Activated B cell treated with CpG ODN at 0.5 μM for 24 hours (primary cell): ENCODE measurements around the gene HSH2D. TPM values are rescaled to one million over a fixed set of nuclear protein-coding genes. Genes with fewer than 3 reads are reported as not detected.

Experiments
- ATAC-seq: fragments of 200-7000 bp; cut with Tn5 transposase; one replicate; pipeline ENCODE4 v1.10.0; 2021; ENCODE audit warnings: low read depth, mild to moderate bottlenecking, moderate library complexity
- CTCF ChIA-PET: fragments of 350-600 bp; sonication (Branson Sonifier 250); formaldehyde crosslinking; loops from one replicate; lab custom pipeline; 2021; ENCODE audit warnings: antibody characterized with exemption; lab: Charles Lee
- POLR2A ChIA-PET: fragments of 350-600 bp; sonication (Branson Sonifier 250); formaldehyde crosslinking; loops from one replicate; lab custom pipeline; 2021; ENCODE audit warnings: antibody characterized with exemption; lab: Charles Lee
- DNase-seq: peaks from one replicate; pipeline ENCODE4 v3.0.0; 2022
- H3K27ac Mint-ChIP-seq: one replicate; pipeline ENCODE4 v1.8.0; 2020; ENCODE audit warnings: mixed read lengths
- H3K27me3 Mint-ChIP-seq: one replicate; pipeline ENCODE4 v1.8.0; 2021; ENCODE audit warnings: mixed read lengths
- H3K36me3 Mint-ChIP-seq: one replicate; pipeline ENCODE4 v1.8.0; 2021; ENCODE audit warnings: low read depth, mixed read lengths
- H3K4me1 Mint-ChIP-seq: one replicate; pipeline ENCODE4 v1.8.0; 2021; ENCODE audit warnings: mixed read lengths
- H3K4me3 Mint-ChIP-seq: one replicate; pipeline ENCODE4 v1.8.0; 2020; ENCODE audit warnings: mild to moderate bottlenecking, mixed read lengths
- H3K9me3 Mint-ChIP-seq: one replicate; pipeline ENCODE4 v1.8.0; 2020; ENCODE audit warnings: mixed read lengths
- intact Hi-C: fragments of 100-400 bp; cut with micrococcal nuclease; formaldehyde crosslinking; loops from one replicate; pipeline ENCODE4 v1.15.1; 2024
- total RNA-seq: library from RNA; stranded (reverse); gene quantifications from 2 replicates; pipeline ENCODE4 v1.2.3, GENCODE V29; 2022
- TF ChIP-seq, protein P1 (sequence below): fragments of 200-600 bp; IDR thresholded peaks from one replicate; pipeline ENCODE4 v1.8.0; 2022; ENCODE audit warnings: antibody characterized with exemption, mild to moderate bottlenecking

Gene HSH2D, protein sequence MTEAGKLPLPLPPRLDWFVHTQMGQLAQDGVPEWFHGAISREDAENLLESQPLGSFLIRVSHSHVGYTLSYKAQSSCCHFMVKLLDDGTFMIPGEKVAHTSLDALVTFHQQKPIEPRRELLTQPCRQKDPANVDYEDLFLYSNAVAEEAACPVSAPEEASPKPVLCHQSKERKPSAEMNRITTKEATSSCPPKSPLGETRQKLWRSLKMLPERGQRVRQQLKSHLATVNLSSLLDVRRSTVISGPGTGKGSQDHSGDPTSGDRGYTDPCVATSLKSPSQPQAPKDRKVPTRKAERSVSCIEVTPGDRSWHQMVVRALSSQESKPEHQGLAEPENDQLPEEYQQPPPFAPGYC
- 172 and 191 TPM in 2 replicates for total RNA-seq

DNA sequence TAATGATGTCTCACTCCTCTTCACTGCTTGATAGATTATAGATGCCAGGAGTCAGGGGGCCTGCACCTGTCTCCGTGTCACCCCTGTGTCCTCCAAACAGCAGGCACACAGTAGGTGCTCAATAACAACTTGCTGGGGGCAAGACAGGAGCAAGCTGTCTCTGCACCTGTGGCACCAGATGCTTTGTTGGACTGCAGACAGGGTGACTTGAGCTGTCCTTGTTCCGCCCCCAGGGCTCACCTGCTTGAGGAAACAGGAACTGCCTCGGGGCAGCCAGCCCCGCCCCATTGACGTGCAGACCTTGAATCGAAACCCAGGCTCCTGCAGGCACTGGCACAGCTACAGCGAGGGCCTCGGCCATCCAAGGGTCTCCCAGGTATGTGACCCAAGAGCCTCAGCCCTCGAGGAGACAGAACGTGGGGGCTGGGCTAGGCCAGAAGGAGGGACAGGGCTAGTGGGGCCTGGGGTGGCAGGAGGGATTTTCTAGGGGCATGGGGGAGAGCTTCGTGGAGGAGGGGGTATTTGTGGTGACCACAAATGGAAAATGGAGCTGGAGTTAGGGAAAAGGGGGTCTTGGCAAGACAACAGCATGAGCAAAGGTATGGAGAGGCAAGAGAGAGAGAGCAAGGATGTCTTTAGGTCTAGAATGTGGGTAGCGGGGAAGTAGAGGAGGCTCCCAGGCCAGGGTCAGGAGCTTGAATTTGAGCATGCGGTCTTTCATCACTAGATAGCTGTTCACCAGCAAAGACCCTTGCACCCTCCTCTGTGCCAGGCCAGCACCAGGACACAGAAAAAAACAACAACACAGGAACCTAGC lies at the start of gene HSH2D:
Gene HSH2D (plus strand): TSS at position 287 of the 817 bp plus-strand sequence. CDS start 5,066 bp downstream, outside the sequence.
- intact Hi-C loops: loop anchor here (1.0 to 5.0 kb wide), 6 partner anchors 25 to 444 kb away; partner anchors contain the start of gene RAB8A
- TF ChIP-seq, protein P1, sequence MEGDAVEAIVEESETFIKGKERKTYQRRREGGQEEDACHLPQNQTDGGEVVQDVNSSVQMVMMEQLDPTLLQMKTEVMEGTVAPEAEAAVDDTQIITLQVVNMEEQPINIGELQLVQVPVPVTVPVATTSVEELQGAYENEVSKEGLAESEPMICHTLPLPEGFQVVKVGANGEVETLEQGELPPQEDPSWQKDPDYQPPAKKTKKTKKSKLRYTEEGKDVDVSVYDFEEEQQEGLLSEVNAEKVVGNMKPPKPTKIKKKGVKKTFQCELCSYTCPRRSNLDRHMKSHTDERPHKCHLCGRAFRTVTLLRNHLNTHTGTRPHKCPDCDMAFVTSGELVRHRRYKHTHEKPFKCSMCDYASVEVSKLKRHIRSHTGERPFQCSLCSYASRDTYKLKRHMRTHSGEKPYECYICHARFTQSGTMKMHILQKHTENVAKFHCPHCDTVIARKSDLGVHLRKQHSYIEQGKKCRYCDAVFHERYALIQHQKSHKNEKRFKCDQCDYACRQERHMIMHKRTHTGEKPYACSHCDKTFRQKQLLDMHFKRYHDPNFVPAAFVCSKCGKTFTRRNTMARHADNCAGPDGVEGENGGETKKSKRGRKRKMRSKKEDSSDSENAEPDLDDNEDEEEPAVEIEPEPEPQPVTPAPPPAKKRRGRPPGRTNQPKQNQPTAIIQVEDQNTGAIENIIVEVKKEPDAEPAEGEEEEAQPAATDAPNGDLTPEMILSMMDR: no peak
- H3K36me3 Mint-ChIP-seq: peaks cover 25% of the 10 kb centered on the region
- H3K4me1 Mint-ChIP-seq: peaks cover 94% of the 10 kb centered on the region
- H3K9me3 Mint-ChIP-seq: no peaks in the 10 kb centered on the region
- CTCF ChIA-PET: interaction anchor here (0.9 to 1.9 kb wide), 9 partner anchors 24 to 102 kb away, joined by 3 to 13 read pairs (median 4); partner anchors contain the start of gene FAM32A
- POLR2A ChIA-PET: interaction anchor here (0.5 to 15.4 kb wide), 40 partner anchors 9 to 1764 kb away, joined by 3 to 338 read pairs (median 6); partner anchors contain the start of genes AP1M1, FAM32A, RAB8A and TPM4
- H3K27ac Mint-ChIP-seq: peak within 1 kb of the TSS; percentile 99
- peak; percentile 82 for DNase-seq
- H3K4me3 Mint-ChIP-seq: peak within 1 kb of the TSS; percentile 97
- H3K27me3 Mint-ChIP-seq: no peaks in the 10 kb centered on the region
- peak; percentile 71 for ATAC-seq

DNA sequence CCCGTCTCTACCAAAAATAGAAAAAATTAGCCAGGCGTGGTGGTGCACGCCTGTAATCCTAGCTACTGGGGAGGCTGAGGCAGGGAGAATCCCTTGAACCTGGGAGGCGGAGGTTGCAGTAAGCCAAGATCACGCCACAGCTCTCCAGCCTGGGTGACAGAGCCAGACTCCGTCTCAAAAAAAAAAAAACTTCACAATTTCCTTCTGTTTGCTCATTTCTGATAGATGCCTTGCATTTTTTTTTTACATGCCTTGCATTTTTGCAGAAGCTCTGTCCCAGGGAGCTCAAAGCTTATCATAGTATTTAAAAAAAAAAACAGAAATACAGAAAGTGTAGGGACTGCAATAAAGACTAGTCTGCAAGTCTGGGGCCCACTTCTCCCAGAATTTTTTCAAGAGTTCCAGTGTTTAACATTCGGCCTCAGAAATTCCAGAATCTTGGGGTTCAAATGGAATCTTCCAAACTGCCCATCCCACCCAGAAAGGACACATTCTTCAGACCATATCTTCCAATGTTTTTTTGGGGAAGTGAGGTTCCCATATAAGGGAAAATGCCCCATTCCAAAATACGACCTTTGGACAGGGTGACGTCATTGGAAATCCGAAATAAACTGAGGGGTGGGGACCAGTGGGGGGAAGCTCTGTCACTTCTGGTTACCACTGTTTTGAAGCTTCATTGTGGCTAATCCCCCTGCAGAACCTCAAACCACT lies 49.0 kb upstream of the HSH2D start:
- ATAC-seq: no peak
- Mint-ChIP-seq H3K4me3 (no peak overlapping the region), H3K27me3 (no peaks in the 10 kb centered on the region), H3K9me3 (no peaks in the 10 kb centered on the region), H3K27ac (peak overlapping the region; percentile 57), H3K36me3 (peaks cover 88% of the 10 kb centered on the region), H3K4me1 (peaks cover 13% of the 10 kb centered on the region)
- TF ChIP-seq, protein P1: no peak
- intact Hi-C loops: no loop called here
- ChIA-PET CTCF (interaction anchor here (1.3 to 2.1 kb wide), 4 partner anchors 8 to 32 kb away, joined by 3 to 12 read pairs (median 7); no protein-coding TSS in a partner anchor), POLR2A (interaction anchor here (0.7 to 3.5 kb wide), 11 partner anchors 8 to 173 kb away, joined by 3 to 24 read pairs (median 8); partner anchors contain the start of genes HSH2D and RAB8A)
- DNase-seq: no peak

DNA sequence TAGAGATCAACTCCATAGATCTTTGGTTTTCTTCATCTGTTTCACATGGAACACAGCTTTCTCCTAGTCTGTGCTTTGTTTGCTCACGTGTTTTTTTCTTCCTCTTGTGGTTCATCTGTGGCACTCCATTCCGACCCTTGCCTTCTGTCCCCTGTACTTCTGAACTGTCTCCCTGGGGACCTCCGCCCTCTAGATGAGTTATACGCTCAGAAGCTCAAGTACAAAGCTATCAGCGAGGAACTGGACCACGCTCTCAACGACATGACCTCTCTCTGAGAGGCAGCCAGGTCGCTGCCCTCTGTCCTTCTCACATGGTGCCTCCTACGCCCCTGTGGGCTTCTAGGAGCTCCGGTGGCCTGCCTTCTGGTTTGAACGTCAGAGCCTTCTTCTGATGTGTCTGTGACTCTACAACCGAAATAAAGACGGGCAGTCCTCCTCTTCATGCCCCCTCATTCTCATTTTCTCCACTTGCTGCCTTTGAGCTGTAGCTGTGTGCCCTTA lies 48.4 kb upstream of the HSH2D start:
- DNase-seq (no peak), ATAC-seq (peak; percentile 81)
- Mint-ChIP-seq H3K4me3 (no peak overlapping the region), H3K9me3 (no peaks in the 10 kb centered on the region), H3K27ac (peak overlapping the region; percentile 57), H3K27me3 (no peaks in the 10 kb centered on the region), H3K36me3 (peaks cover 88% of the 10 kb centered on the region), H3K4me1 (peaks cover 13% of the 10 kb centered on the region)
- POLR2A ChIA-PET: interaction anchor here (0.7 to 3.5 kb wide), 12 partner anchors 9 to 282 kb away, joined by 3 to 24 read pairs (median 8); partner anchors contain the start of genes HSH2D and RAB8A
- TF ChIP-seq, protein P1: no peak
- intact Hi-C loops: no loop called here
- CTCF ChIA-PET: interaction anchor here (0.7 to 2.1 kb wide), 5 partner anchors 9 to 32 kb away, joined by 3 to 12 read pairs (median 5); no protein-coding TSS in a partner anchor

DNA sequence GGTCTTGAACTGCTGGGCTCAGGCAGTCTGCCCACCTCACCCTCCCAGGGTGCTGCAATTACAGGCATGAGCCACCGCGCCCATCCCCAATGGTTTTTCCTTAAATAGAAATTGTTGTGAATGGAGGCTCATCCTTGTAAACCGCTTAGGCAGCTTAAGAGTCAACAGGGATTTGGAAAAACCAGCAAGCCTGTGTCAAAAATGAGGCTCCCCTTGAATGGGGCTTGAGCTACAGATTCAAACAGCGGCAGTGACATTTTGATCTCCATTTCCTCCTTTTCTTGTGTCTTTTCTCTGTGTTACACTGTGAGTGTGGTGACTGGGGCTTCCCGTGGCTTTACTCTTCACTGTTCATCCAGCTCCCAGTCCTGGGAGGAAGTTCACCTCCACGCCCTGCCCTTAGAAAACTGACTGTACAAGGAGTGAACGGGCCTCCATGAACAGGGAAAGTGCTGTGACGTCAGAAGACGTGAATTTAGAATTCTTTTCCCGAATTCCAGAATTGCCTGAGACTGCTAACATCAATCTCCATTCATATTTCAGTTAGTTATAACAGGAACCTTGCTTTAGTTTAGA lies 47.1 kb upstream of the HSH2D start:
- no peak for ATAC-seq
- no peak for DNase-seq
- ChIA-PET POLR2A (interaction anchor here (0.7 to 3.5 kb wide), 10 partner anchors 8 to 150 kb away, joined by 3 to 24 read pairs (median 8); partner anchors contain the start of gene RAB8A), CTCF (interaction anchor here (2.0 to 2.1 kb wide), 2 partner anchors 10 to 33 kb away, joined by 9 to 12 read pairs; no protein-coding TSS in a partner anchor)
- H3K27me3 Mint-ChIP-seq: no peaks in the 10 kb centered on the region
- no peaks in the 10 kb centered on the region for H3K9me3 Mint-ChIP-seq
- peaks cover 13% of the 10 kb centered on the region for H3K4me1 Mint-ChIP-seq
- no peak overlapping the region for H3K4me3 Mint-ChIP-seq
- intact Hi-C loops: no loop called here
- H3K36me3 Mint-ChIP-seq: peaks cover 88% of the 10 kb centered on the region
- peak overlapping the region; percentile 53 for H3K27ac Mint-ChIP-seq
- TF ChIP-seq, protein P1: no peak
